Stimulated activated CD8-positive, alpha-beta memory T cell treated with anti-CD3 and anti-CD28 coated beads, Interleukin-7, amount 100 ng/mL, for 48 hours (primary cell): ENCODE results near the gene MMP1.

ENCODE experiments used
- DNase-seq, 2 donors: peaks; one replicate each; pipeline ENCODE4 v3.0.0-alpha.2; 2020; ENCODE audit warnings: low read depth in 1 of 2; ENCODE audit errors: extremely low read depth in 1 of 2

MMP1 gene

GRCh38 chr11:102807921-102808320 lies 10.0 kb upstream of the MMP1 start:
- DNase-seq = no peak

GRCh38 chr11:102806296-102806695 lies 8.3 kb upstream of the MMP1 start:
- DNase-seq = no peak

- DNase-seq = no peak
These were observed 4.4 kb upstream of the MMP1 start for GRCh38 chr11:102802341-102802740.

DNA sequence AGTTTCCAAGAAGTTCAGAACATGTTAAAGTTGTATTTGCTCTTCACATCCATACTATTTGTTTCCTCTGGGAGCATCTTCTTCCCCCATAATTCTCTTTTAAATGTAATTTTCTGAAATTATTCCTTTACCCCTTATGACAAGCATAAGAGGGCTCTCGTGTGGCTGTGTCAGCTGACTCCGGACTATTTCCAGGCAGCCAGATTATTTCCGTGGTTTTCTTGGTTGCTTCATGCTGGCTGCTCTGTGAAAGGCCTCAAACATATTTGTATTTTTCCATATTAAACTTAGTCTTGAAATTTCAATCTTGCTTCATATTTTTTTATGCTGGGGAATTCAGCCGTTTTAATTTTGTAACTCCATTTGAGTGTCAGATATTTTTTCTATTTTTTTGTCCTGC lies 2.8 kb upstream of the MMP1 start:
- no peak for DNase-seq

DNA sequence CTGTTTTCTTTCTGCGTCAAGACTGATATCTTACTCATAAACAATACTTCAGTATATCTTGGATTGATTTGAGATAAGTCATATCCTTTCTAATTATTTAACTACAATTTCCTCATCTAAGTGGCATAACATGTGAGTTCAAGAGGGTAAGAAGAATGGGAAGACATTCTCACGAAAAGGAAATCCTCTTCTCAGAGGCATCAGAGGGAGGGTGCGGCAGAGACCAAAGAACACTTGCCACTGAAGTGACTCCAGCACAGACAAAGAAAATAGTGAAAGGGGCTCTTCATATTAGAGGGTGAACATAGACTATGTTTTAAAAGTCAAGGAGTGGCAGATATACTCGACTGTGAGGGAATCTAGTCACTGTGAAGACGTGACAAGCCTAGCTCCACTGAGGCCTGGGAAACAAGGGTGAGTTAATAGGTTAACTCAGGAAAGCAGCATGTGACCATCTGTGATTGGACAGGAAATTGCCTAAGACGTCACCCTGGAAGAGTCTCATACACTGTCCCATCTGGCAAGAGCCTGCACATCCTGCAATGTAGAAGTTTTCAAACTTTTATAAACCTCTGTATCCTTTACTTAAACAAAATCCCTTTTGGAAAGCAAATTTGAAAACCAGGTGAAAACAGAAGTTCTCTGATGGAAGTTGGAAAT lies 1.9 kb upstream of the MMP1 start:
- no peak for DNase-seq

GRCh38 chr11:102794382-102794781 lies 3.6 kb downstream of the MMP1 start:
- no peak for DNase-seq

DNA sequence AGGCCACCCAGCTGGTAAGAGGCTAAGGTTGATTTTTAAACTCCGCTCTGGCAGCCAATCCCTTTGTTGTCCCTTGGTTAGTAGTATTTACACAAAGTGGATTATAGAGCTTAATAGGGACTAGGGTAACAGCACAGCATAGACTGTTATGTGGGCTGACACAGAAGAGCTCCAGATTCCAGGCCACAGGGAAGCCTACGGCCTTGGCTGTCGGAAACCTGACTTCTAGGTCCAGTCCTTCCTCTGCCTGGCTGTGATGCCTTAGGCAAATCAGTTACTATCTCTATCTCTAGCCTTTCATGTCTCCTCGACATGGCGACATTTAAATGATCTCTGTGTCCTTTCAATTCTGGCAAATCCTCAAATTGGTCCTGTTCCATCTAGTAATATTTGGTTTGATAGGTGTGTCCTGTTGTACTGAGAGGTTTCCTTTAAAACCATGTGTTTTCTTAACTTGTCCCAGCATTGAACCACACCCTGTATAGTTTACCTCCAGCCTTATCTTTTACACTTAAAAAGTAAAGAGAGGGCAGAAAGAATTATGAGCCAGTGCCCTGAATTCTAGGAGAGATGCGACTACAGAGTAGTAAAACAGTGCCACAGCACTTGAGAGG lies 4.2 kb downstream of the MMP1 start:
- no peak for DNase-seq

- DNase-seq = no peak
These were observed 5.4 kb downstream of the MMP1 start for GRCh38 chr11:102792604-102793003.

DNA sequence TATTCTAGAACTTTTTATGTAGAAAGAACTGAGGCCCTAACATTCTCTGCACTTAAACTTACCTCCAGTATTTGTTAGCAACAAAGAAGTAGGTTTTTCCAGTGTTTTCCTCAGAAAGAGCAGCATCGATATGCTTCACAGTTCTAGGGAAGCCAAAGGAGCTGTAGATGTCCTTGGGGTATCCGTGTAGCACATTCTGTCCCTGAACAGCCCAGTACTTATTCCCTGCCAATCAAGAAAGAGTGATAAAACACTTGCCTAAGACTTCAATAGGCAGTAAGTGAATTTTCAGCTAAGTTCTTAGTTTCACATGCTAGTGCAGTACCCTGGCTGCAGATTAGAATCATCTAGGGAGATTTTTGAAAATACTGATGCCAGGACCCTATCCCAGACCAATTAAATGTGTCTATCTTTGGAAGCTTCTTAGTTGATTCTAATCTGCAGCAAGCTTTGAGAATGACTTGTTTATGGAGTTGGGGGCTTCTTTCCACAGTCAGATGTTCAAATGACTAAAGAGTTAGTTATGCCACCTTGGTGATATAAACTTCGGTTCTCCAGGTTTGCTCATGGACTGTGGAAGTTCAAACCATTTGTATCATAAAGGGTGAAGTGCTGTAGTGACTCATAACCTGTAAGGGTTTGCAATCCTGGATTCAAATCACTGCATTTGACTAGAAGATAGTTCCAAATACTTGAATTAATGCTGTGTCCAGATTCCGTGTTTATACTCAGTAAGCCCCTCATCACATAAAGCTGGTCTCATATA lies 6.5 kb downstream of the MMP1 start:
- DNase-seq = no peak

GRCh38 chr11:102788334-102788995 lies 9.5 kb downstream of the MMP1 start:
- no peak for DNase-seq

DNA sequence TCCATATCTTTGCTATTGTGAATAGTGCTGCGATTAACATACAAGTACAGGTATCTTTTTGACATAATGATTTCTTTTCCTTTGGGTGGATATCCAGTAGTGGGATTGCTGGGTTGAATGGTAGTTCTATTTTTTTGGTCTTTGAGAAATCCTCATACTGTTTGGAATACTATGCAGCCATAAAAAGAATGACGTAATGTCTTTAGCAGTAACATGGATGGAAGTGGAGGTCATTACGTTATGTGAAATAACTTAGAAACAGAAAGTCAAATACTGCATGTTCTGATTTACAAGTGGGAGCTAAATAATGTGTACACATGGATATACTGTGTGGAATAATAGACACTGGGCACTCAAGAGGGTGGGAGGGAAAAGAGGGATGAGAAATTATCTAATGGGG lies 13.6 kb downstream of the MMP1 start:
- DNase-seq = no peak

DNA sequence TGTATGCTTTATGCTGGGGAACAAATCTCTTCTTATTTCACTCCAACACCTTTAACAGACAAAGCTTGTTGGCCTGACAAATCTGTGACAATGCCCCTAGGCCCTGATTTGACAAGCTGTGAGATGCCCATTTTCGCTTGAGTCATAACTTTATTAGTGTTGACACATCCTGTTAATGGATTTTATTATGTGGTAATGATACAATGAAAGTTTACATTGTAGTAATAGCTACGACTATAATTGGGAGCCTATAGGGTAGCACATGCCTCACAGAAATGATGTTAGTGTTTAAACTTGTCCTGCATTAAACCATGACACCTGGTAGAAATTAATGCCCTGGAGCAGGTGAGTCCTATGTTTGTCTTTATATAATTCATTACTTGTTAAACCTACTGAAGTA lies 14.2 kb downstream of the MMP1 start:
- no peak for DNase-seq

DNA sequence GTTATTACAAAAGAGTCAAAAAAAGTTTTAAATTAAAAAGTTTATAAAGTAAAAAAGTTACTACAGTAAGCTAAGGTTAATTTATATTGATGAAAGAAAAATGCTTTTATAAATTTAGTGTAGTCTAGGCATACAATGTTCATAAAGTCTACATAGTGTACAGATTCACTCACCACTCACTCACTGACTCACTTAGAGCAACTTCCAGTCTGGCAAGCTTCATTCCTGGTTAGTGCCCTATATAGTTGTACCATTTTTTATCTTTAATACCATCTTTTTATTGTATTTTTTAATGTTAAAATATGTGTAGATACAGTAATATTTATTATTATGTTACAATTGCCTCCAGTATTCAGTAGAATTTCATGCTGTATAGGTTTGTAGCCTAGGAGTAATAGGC lies 14.9 kb downstream of the MMP1 start:
- DNase-seq = no peak

- DNase-seq = no peak
These were observed 16.3 kb downstream of the MMP1 start for GRCh38 chr11:102781676-102782075.

- no peak for DNase-seq
These were observed 17.5 kb downstream of the MMP1 start, which contains the start of gene MMP10 for GRCh38 chr11:102780491-102780918. TSS of gene MMP10 (minus strand) at chr11:102780628. CDS start at chr11:102780591, 37 bp downstream.

DNA sequence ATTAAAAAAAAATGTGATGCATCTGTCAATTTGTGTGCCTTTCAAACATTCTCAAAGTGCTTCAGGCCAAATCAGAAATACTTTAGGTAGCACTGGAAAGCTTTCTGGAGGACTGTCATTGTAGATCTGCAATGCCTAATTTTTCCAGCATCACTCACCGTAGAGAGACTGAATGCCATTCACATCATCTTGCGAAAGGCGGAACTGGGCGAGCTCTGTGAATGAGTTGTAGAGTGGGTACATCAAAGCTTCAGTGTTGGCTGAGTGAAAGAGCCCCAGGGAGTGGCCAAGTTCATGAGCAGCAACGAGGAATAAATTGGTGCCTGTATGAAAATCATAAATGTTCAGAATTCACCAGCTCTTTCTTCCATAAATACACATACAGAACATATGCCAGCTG lies 21.5 kb downstream of the MMP1 start:
- DNase-seq = no peak

GRCh38 chr11:102773386-102773785 lies 24.6 kb downstream of the MMP1 start:
- DNase-seq = no peak

- DNase-seq = no peak
These were observed 26.6 kb downstream of the MMP1 start for GRCh38 chr11:102771351-102771750.

GRCh38 chr11:102770191-102770590 lies 27.8 kb downstream of the MMP1 start:
- DNase-seq = no peak

- no peak for DNase-seq
These were observed 30.2 kb downstream of the MMP1 start for GRCh38 chr11:102767800-102768199.

- DNase-seq = no peak
These were observed 34.5 kb downstream of the MMP1 start for GRCh38 chr11:102763440-102763839.
